Measurements from ENCODE around the gene BEND3. TPM values are rescaled to one million over a fixed set of nuclear protein-coding genes. Genes with fewer than 3 reads are reported as not detected.
"Not testable (repeated sequence)": the region's sequence is repeated elsewhere in the genome, so short reads cannot be mapped to it uniquely, and the experiment has no call there.

BEND3 gene
- total RNA-seq, 4 donors from 2014 or later, result 2.6 to 8.3 (median 6.1) TPM

GRCh38 chr6:107032051-107032450 lies 83.3 kb downstream of the BEND3 start:
- H3K4me3 ChIP-seq, result no peak overlapping the region
- H3K4me1 ChIP-seq, result peaks cover 0 to 16% (median 0%) of the 10 kb centered on the region in 4 donors
- no peaks in the 10 kb centered on the region for H3K27me3 ChIP-seq
- no peak overlapping the region for H3K27ac ChIP-seq
- no peak for DNase-seq
- no peaks in the 10 kb centered on the region for H3K9me3 ChIP-seq
- H3K36me3 ChIP-seq, result no peaks in the 10 kb centered on the region
- no peak for TF ChIP-seq CTCF (IDR thresholded peaks at IDR 0.05)
- no peak for TF ChIP-seq POLR2A (IDR thresholded peaks at IDR 0.05)

- Histone ChIP-seq H3K36me3 (no peaks in the 10 kb centered on the region), H3K4me3 (no peak overlapping the region), H3K9me3 (no peaks in the 10 kb centered on the region), H3K4me1 (peaks cover 0 to 16% (median 0%) of the 10 kb centered on the region in 4 donors), H3K27me3 (no peaks in the 10 kb centered on the region), H3K27ac (no peak overlapping the region)
- DNase-seq, result no peak
- TF ChIP-seq POLR2A (IDR thresholded peaks at IDR 0.05) (no peak), CTCF (IDR thresholded peaks at IDR 0.05) (no peak)
These were observed 85.2 kb downstream of the BEND3 start for GRCh38 chr6:107030151-107030550.

- Histone ChIP-seq H3K27me3 (no peaks in the 10 kb centered on the region), H3K4me3 (no peak overlapping the region), H3K4me1 (peaks cover 0 to 16% (median 0%) of the 10 kb centered on the region in 4 donors), H3K27ac (no peak overlapping the region), H3K9me3 (no peaks in the 10 kb centered on the region), H3K36me3 (no peaks in the 10 kb centered on the region)
- TF ChIP-seq CTCF (IDR thresholded peaks at IDR 0.05) (no peak), POLR2A (IDR thresholded peaks at IDR 0.05) (no peak)
- no peak for DNase-seq
These were observed 88.3 kb downstream of the BEND3 start for GRCh38 chr6:107026965-107027364.

GRCh38 chr6:107021446-107022185 lies 93.7 kb downstream of the BEND3 start:
- H3K36me3 ChIP-seq, result no peaks in the 10 kb centered on the region
- H3K27ac ChIP-seq, result no peak overlapping the region
- TF ChIP-seq POLR2A (IDR thresholded peaks at IDR 0.05) (no peak), CTCF (IDR thresholded peaks at IDR 0.05) (no peak)

GRCh38 chr6:107020239-107020638 lies 95.1 kb downstream of the BEND3 start:
- DNase-seq, result no peak
- no peak overlapping the region for H3K27ac ChIP-seq
- H3K27me3 ChIP-seq, result no peaks in the 10 kb centered on the region
- no peaks in the 10 kb centered on the region for H3K4me1 ChIP-seq
- H3K9me3 ChIP-seq, result no peaks in the 10 kb centered on the region
- no peak overlapping the region for H3K4me3 ChIP-seq
- TF ChIP-seq CTCF (IDR thresholded peaks at IDR 0.05), result no peak
- no peak for TF ChIP-seq POLR2A (IDR thresholded peaks at IDR 0.05)
- no peaks in the 10 kb centered on the region for H3K36me3 ChIP-seq

More at GRCh38 chr6:107021446-107022185, 93.7 kb downstream of the BEND3 start:
- Histone ChIP-seq H3K4me3 (no peak overlapping the region), H3K4me1 (no peaks in the 10 kb centered on the region), H3K27me3 (no peaks in the 10 kb centered on the region), H3K9me3 (no peaks in the 10 kb centered on the region)
- no peak for DNase-seq

- not testable (repeated sequence) for H3K4me1 ChIP-seq, H3K9me3 ChIP-seq, H3K4me3 ChIP-seq, H3K36me3 ChIP-seq, H3K27ac ChIP-seq, H3K27me3 ChIP-seq, DNase-seq
These were observed 95.7 kb downstream of the BEND3 start for GRCh38 chr6:107019628-107020027.

Measured in Peyer's patch (tissue), 4 donors.